Cardiac muscle cell (in vitro differentiated cells and primary cell): ENCODE measurements around the gene SDSL. TPM values are rescaled to one million over a fixed set of nuclear protein-coding genes. Genes with fewer than 3 reads are reported as not detected.

ENCODE experiments used
- DNase-seq, 2 donors: peaks; one replicate each; pipeline versions ENCODE4 v3.0.0 to v3.0.0-alpha.2; 2010 to 2017; ENCODE audit warnings: low read depth in 1 of 2, low spot score in 1 of 2
- H3K27ac ChIP-seq: fragments of 200-600 bp; sonication (generic); 2 replicates; pipeline ENCODE4 v1.5.1; 2016
- H3K27me3 ChIP-seq: fragments of 200-600 bp; sonication (generic); 2 replicates; pipeline ENCODE4 v1.6.0; 2016; ENCODE audit warnings: control low read depth
- H3K36me3 ChIP-seq: fragments of 200-600 bp; sonication (generic); 2 replicates; pipeline ENCODE4 v1.5.1; 2016; ENCODE audit warnings: control low read depth
- H3K4me1 ChIP-seq: fragments of 200-600 bp; sonication (generic); 2 replicates; pipeline ENCODE4 v1.8.1; 2017; ENCODE audit warnings: low read depth, mild to moderate bottlenecking, mixed run types
- H3K4me3 ChIP-seq: fragments of 200-600 bp; sonication (generic); 2 replicates; pipeline ENCODE4 v1.5.1; 2016; ENCODE audit warnings: mild to moderate bottlenecking
- H3K9me3 ChIP-seq: fragments of 200-600 bp; sonication (generic); 2 replicates; pipeline ENCODE4 v1.5.1; 2017; ENCODE audit warnings: low read depth, mild to moderate bottlenecking, control low read depth
- CTCF ChIP-seq: IDR thresholded peaks from 2 replicates; pipeline ENCODE4 v1.5.1; 2012; ENCODE audit warnings: low read depth, mild to moderate bottlenecking, low read length
- polyA plus RNA-seq: library from polyadenylated mRNA; unstranded; fragments of >200 nt; fragmentation: Nextera tagmentation; extraction: Ambion mirVana; gene quantifications from 2 replicates; pipeline ENCODE4 v1.2.1, GENCODE V29; 2016
- total RNA-seq: library from RNA; depleted of rRNA; stranded (reverse); fragments of >200 nt; gene quantifications from 2 replicates; pipeline ENCODE4 v1.2.3, GENCODE V29; 2016

Gene SDSL
- total and polyA plus RNA-seq, 2 experiments from 2014 or later = 13.2 to 14.6 TPM

GRCh38 chr12:113469224-113469948, 47.2 kb downstream of the SDSL start:
- no peak for TF ChIP-seq CTCF
- DNase-seq = no peak
- Histone ChIP-seq H3K9me3 (no peaks in the 10 kb centered on the region), H3K4me3 (no peak overlapping the region), H3K36me3 (no peaks in the 10 kb centered on the region), H3K4me1 (no peaks in the 10 kb centered on the region), H3K27me3 (peaks cover 100% of the 10 kb centered on the region), H3K27ac (no peak overlapping the region)

GRCh38 chr12:113469949-113470743, 48.0 kb downstream of the SDSL start:
- Histone ChIP-seq H3K9me3 (no peaks in the 10 kb centered on the region), H3K4me1 (no peaks in the 10 kb centered on the region), H3K27ac (no peak overlapping the region), H3K4me3 (no peak overlapping the region), H3K27me3 (peaks cover 100% of the 10 kb centered on the region), H3K36me3 (no peaks in the 10 kb centered on the region)
- TF ChIP-seq CTCF = no peak
- DNase-seq = no peak

- H3K4me1 ChIP-seq = peaks cover 4% of the 10 kb centered on the region
- H3K4me3 ChIP-seq = no peak overlapping the region
- DNase-seq = no peak
Measured at GRCh38 chr12:113470871-113471618, 48.9 kb downstream of the SDSL start.

GRCh38 chr12:113471619-113472171, 49.5 kb downstream of the SDSL start, which contains the start of gene LHX5:
Gene LHX5 (minus strand): TSS chr12:113471871. CDS start chr12:113471498, 373 bp downstream.
- no peak within 1 kb of the TSS for H3K27ac ChIP-seq
- no peaks in the 10 kb centered on the region for H3K36me3 ChIP-seq
- TF ChIP-seq CTCF = no peak
- no peak within 1 kb of the TSS for H3K4me3 ChIP-seq
- H3K27me3 ChIP-seq = peaks cover 100% of the 10 kb centered on the region
- peaks cover 7% of the 10 kb centered on the region for H3K4me1 ChIP-seq
- DNase-seq = no peak
- H3K9me3 ChIP-seq = no peaks in the 10 kb centered on the region

More at GRCh38 chr12:113470871-113471618, 48.9 kb downstream of the SDSL start:
- TF ChIP-seq CTCF = no peak
- no peaks in the 10 kb centered on the region for H3K9me3 ChIP-seq
- no peak overlapping the region for H3K27ac ChIP-seq
- no peaks in the 10 kb centered on the region for H3K36me3 ChIP-seq
- peaks cover 100% of the 10 kb centered on the region for H3K27me3 ChIP-seq
